WERI-Rb-1 (cell line): ENCODE measurements around the gene SOX13.
A peak's percentile ranks its signal among the peaks of the same experiment; 100 is the strongest.

Experiments
- DNase-seq: peaks from one replicate; pipeline ENCODE4 v3.0.0-alpha.2; 2020
- H3K27ac ChIP-seq: fragments of 250-450 bp; sonication (Bioruptor Pico); 2 replicates; pipeline ENCODE4 v1.5.1; 2020; ENCODE audit warnings: mild to moderate bottlenecking, moderate library complexity
- H3K27me3 ChIP-seq: fragments of 250-450 bp; sonication (Bioruptor Pico); 2 replicates; pipeline ENCODE4 v1.5.1; 2021; ENCODE audit warnings: mild to moderate bottlenecking, low read depth, moderate library complexity; ENCODE audit not compliant: insufficient read depth, severe bottlenecking
- H3K36me3 ChIP-seq: fragments of 250-450 bp; sonication (Bioruptor Pico); 2 replicates; pipeline ENCODE4 v1.5.1; 2020; ENCODE audit warnings: mild to moderate bottlenecking, moderate library complexity
- H3K4me3 ChIP-seq: 2 replicates; pipeline ENCODE4 v1.5.1; 2011; ENCODE audit warnings: low read depth, mild to moderate bottlenecking, control low read depth, low read length
- H3K9me3 ChIP-seq: fragments of 250-450 bp; sonication (Bioruptor Pico); 2 replicates; pipeline ENCODE4 v1.5.1; 2021; ENCODE audit warnings: mild to moderate bottlenecking, moderate library complexity; ENCODE audit not compliant: severe bottlenecking
- CTCF ChIP-seq: IDR thresholded peaks from 2 replicates; pipeline ENCODE4 v1.5.1; 2011; ENCODE audit warnings: low read depth, mild to moderate bottlenecking, control low read depth, inconsistent platforms, low read length

The SOX13 gene

GRCh38 chr1:204080163-204080903 lies 7.4 kb downstream of the SOX13 start:
- H3K27ac ChIP-seq = no peak overlapping the region
- peak; percentile 94 for DNase-seq
- peaks cover 13% of the 10 kb centered on the region for H3K27me3 ChIP-seq
- H3K9me3 ChIP-seq = no peaks in the 10 kb centered on the region
- H3K4me3 ChIP-seq = no peak overlapping the region
- H3K36me3 ChIP-seq = no peaks in the 10 kb centered on the region
- no peak for TF ChIP-seq CTCF

GRCh38 chr1:204081164-204081790 lies 8.4 kb downstream of the SOX13 start:
- DNase-seq = no peak
- H3K4me3 ChIP-seq = no peak overlapping the region
- no peak for TF ChIP-seq CTCF
- no peaks in the 10 kb centered on the region for H3K36me3 ChIP-seq
- no peak overlapping the region for H3K27ac ChIP-seq
- H3K27me3 ChIP-seq = peaks cover 3% of the 10 kb centered on the region
- H3K9me3 ChIP-seq = no peaks in the 10 kb centered on the region

- Histone ChIP-seq H3K27me3 (no peaks in the 10 kb centered on the region), H3K27ac (no peak overlapping the region), H3K9me3 (no peaks in the 10 kb centered on the region), H3K4me3 (no peak overlapping the region), H3K36me3 (no peaks in the 10 kb centered on the region)
- DNase-seq = no peak
- no peak for TF ChIP-seq CTCF
These were observed 9.0 kb downstream of the SOX13 start for GRCh38 chr1:204081791-204082513.

- Histone ChIP-seq H3K36me3 (no peaks in the 10 kb centered on the region), H3K9me3 (no peaks in the 10 kb centered on the region), H3K4me3 (no peak overlapping the region), H3K27ac (no peak overlapping the region), H3K27me3 (no peaks in the 10 kb centered on the region)
- no peak for DNase-seq
- TF ChIP-seq CTCF = no peak
These were observed 10.6 kb downstream of the SOX13 start for GRCh38 chr1:204083491-204083890.

GRCh38 chr1:204084247-204084772 lies 11.4 kb downstream of the SOX13 start:
- peak overlapping the region; percentile 43 for H3K27ac ChIP-seq
- H3K27me3 ChIP-seq = no peaks in the 10 kb centered on the region
- no peak overlapping the region for H3K4me3 ChIP-seq
- TF ChIP-seq CTCF = no peak
- DNase-seq = peak; percentile 93
- H3K36me3 ChIP-seq = no peaks in the 10 kb centered on the region
- H3K9me3 ChIP-seq = no peaks in the 10 kb centered on the region
